HepG2 (cell line): ENCODE data around the gene MAP3K2. TPM values are rescaled to one million over a fixed set of nuclear protein-coding genes. Genes with fewer than 3 reads are reported as not detected.

Source experiments
- BRD4 ChIP-seq: sonication (generic); formaldehyde crosslinking; IDR thresholded peaks from 2 replicates; pipeline ENCODE4 v1.4.0; 2020; ENCODE audit warnings: missing genetic modification reagents
- DR1 ChIP-seq: sonication (generic); formaldehyde crosslinking; IDR thresholded peaks from 2 replicates; pipeline ENCODE4 v1.8.0; 2021; ENCODE audit warnings: mild to moderate bottlenecking, missing genetic modification reagents, inconsistent platforms
- HOMEZ ChIP-seq: IDR thresholded peaks from 2 replicates; pipeline ENCODE4 v1.6.1; 2016; ENCODE audit warnings: low read depth
- HOXA3 ChIP-seq: sonication (generic); formaldehyde crosslinking; IDR thresholded peaks from 2 replicates; pipeline ENCODE4 v1.5.0; 2020; ENCODE audit warnings: missing genetic modification reagents
- HOXA7 ChIP-seq: sonication (generic); formaldehyde crosslinking; IDR thresholded peaks from 2 replicates; pipeline ENCODE4 v1.8.1; 2022; ENCODE audit warnings: mild to moderate bottlenecking, missing genetic modification reagents, moderate library complexity
- PCBP1 ChIP-seq: fragments of 200-400 bp; formaldehyde crosslinking; IDR thresholded peaks from 2 replicates; pipeline ENCODE4 v1.6.1; 2017; ENCODE audit warnings: mild to moderate bottlenecking, low read depth, low read length, borderline replicate concordance
- PITX1 ChIP-seq: sonication (generic); formaldehyde crosslinking; IDR thresholded peaks from 2 replicates; pipeline ENCODE4 v1.5.1; 2020; ENCODE audit warnings: mild to moderate bottlenecking, missing genetic modification reagents
- SMAD1 ChIP-seq: sonication (generic); formaldehyde crosslinking; IDR thresholded peaks from 2 replicates; pipeline ENCODE4 v1.4.0; 2020; ENCODE audit warnings: missing genetic modification reagents, low read depth, mild to moderate bottlenecking, borderline replicate concordance
- ZC3H13 ChIP-seq: sonication (generic); formaldehyde crosslinking; IDR thresholded peaks from 2 replicates; pipeline ENCODE4 v1.8.1; 2023; ENCODE audit warnings: mild to moderate bottlenecking, missing genetic modification reagents, moderate library complexity
- ZMYM2 ChIP-seq: sonication (generic); formaldehyde crosslinking; IDR thresholded peaks from 2 replicates; pipeline ENCODE4 v1.8.0; 2022; ENCODE audit warnings: mild to moderate bottlenecking, missing genetic modification reagents
- ZNF564 ChIP-seq: sonication (generic); formaldehyde crosslinking; IDR thresholded peaks from 2 replicates; pipeline ENCODE4 v1.8.1; 2023; ENCODE audit warnings: mild to moderate bottlenecking, missing genetic modification reagents
- ZNF572 ChIP-seq: sonication (generic); formaldehyde crosslinking; IDR thresholded peaks from 2 replicates; pipeline ENCODE4 v1.5.1; 2020; ENCODE audit warnings: mild to moderate bottlenecking, missing genetic modification reagents
- ZNF687 ChIP-seq: sonication (generic); formaldehyde crosslinking; IDR thresholded peaks from 2 replicates; pipeline ENCODE4 v1.5.1; 2020; ENCODE audit warnings: mild to moderate bottlenecking, missing genetic modification reagents, moderate library complexity
- ZNF770 ChIP-seq: sonication (generic); formaldehyde crosslinking; IDR thresholded peaks from 2 replicates; pipeline ENCODE4 v1.5.0; 2020; ENCODE audit warnings: mild to moderate bottlenecking, missing genetic modification reagents
- polyA plus RNA-seq, 8 experiments: library from polyadenylated mRNA; depleted of rRNA in 3 of 8; stranded (reverse) in 7 of 8; unstranded in 1 of 8; fragments of >200 nt; fragmentation: Illumina TruSeq in 4 of 8; extraction: Trizol in 4 of 8; gene quantifications; 2 replicates each; pipeline versions ENCODE4 v1.2.1 to v1.2.3, GENCODE V29; 2011 to 2016; ENCODE audit warnings: low read depth in 4 of 8, missing spikeins in 1 of 8, mixed read lengths in 1 of 8; ENCODE audit not compliant: insufficient read depth in 1 of 8
- total RNA-seq, 5 experiments: library from RNA; depleted of rRNA; stranded (reverse); fragments of >200 nt; fragmentation: Illumina TruSeq; extraction: Trizol; gene quantifications; 2 replicates each; pipeline ENCODE4 v1.2.3, GENCODE V29; 2016; ENCODE audit warnings: low read depth in 1 of 5

The MAP3K2 gene
- total and polyA plus RNA-seq, 2 of the 13 experiments (the other 11 are each of a cell fraction or from before 2014, with no cell fraction given) = 12.2 to 37.2 TPM

- TF ChIP-seq ZNF770 (CRISPR knock-in tag) = no peak
- peak; percentile 78 for TF ChIP-seq ZNF687 (CRISPR knock-in tag)
- peak; percentile 29; the same call in 1 of the 2 replicates for TF ChIP-seq BRD4 (CRISPR knock-in tag)
- TF ChIP-seq PCBP1 = peak; percentile 77; the same call in 1 of the 2 replicates
- TF ChIP-seq SMAD1 (CRISPR knock-in tag) = 0 out of 2 replicates have a peak, but pooled peaks have one; percentile 19
- peak; percentile 38; the same call in 1 of the 2 replicates for TF ChIP-seq ZC3H13
- TF ChIP-seq HOXA3 (CRISPR knock-in tag) = peak; percentile 88
- TF ChIP-seq ZNF564 = 0 out of 2 replicates have a peak, but pooled peaks have one; percentile 40
- peak; percentile 61; the same call in 1 of the 2 replicates for TF ChIP-seq HOMEZ (CRISPR knock-in tag)
- TF ChIP-seq DR1 (CRISPR knock-in tag) = 0 out of 2 replicates have a peak, but pooled peaks have one; percentile 14
- peak; percentile 51; the same call in 1 of the 2 replicates for TF ChIP-seq PITX1 (CRISPR knock-in tag)
- TF ChIP-seq ZMYM2 (CRISPR knock-in tag) = 0 out of 2 replicates have a peak, but pooled peaks have one; percentile 52
- TF ChIP-seq HOXA7 (CRISPR knock-in tag) = no peak
- TF ChIP-seq ZNF572 = peak; percentile 89; the same call in 1 of the 2 replicates
Measured at GRCh38 chr2:127415593-127416505, 28.1 kb upstream of the MAP3K2 start (continued).
